Smooth muscle cell (in vitro differentiated cells): ENCODE results near the gene PPP1R3A. TPM values are rescaled to one million over a fixed set of nuclear protein-coding genes. Genes with fewer than 3 reads are reported as not detected.

Source experiments
- DNase-seq: peaks from one replicate; lab custom pipeline; 2025; ENCODE audit not compliant: unreplicated experiment; lab: John Stamatoyannopoulos, UW
- H2AFZ ChIP-seq: fragments of 200-600 bp; sonication (generic); 2 replicates; pipeline ENCODE4 v1.6.0; 2016; ENCODE audit warnings: antibody characterized with exemption, low read depth, mild to moderate bottlenecking
- H3F3A ChIP-seq: fragments of 200-600 bp; sonication (generic); 2 replicates; pipeline ENCODE4 v1.6.0; 2017; ENCODE audit warnings: antibody characterized with exemption, low read depth
- H3K27ac ChIP-seq: fragments of 200-600 bp; sonication (generic); 2 replicates; pipeline ENCODE4 v1.5.1; 2016; ENCODE audit warnings: low read depth, mild to moderate bottlenecking
- H3K27me3 ChIP-seq: fragments of 200-600 bp; sonication (generic); 2 replicates; pipeline ENCODE4 v1.6.1; 2016; ENCODE audit warnings: low read depth, mild to moderate bottlenecking
- H3K36me3 ChIP-seq: fragments of 200-600 bp; sonication (generic); 2 replicates; pipeline ENCODE4 v1.5.1; 2016; ENCODE audit warnings: low read depth
- H3K4me1 ChIP-seq: fragments of 200-600 bp; sonication (generic); 2 replicates; pipeline ENCODE4 v1.5.1; 2016; ENCODE audit warnings: low read depth
- H3K4me2 ChIP-seq: fragments of 200-600 bp; sonication (generic); 2 replicates; pipeline ENCODE4 v1.6.0; 2016; ENCODE audit warnings: mild to moderate bottlenecking
- H3K4me3 ChIP-seq: fragments of 200-600 bp; sonication (generic); 2 replicates; pipeline ENCODE4 v1.5.1; 2016; ENCODE audit warnings: mild to moderate bottlenecking
- H3K79me2 ChIP-seq: fragments of 200-600 bp; sonication (generic); 2 replicates; pipeline ENCODE4 v1.6.0; 2016; ENCODE audit warnings: low read depth, mild to moderate bottlenecking
- H3K9ac ChIP-seq: fragments of 200-600 bp; sonication (generic); 2 replicates; pipeline ENCODE4 v1.6.0; 2016; ENCODE audit warnings: low read depth
- H3K9me3 ChIP-seq: fragments of 200-600 bp; sonication (generic); replicated peaks from 2 replicates; pipeline ENCODE4 v1.5.1; 2016; ENCODE audit warnings: low read depth
- H4K20me1 ChIP-seq: fragments of 200-600 bp; sonication (generic); 2 replicates; pipeline ENCODE4 v1.6.0; 2016; ENCODE audit warnings: low read depth
- CTCF ChIP-seq: fragments of 200-600 bp; sonication (generic); IDR thresholded peaks from 2 replicates; pipeline ENCODE4 v1.5.1; 2017; ENCODE audit warnings: borderline replicate concordance, mild to moderate bottlenecking, antibody characterized with exemption; ENCODE audit not compliant: insufficient read depth, poor library complexity, severe bottlenecking
- WGBS: methylation state at CpG from one replicate; pipeline ENCODE4 v1.1.7; 2016; ENCODE audit warnings: low lambda C conversion rate; 5-methylcytosine and 5-hydroxymethylcytosine counted together
- polyA plus RNA-seq: library from polyadenylated mRNA; unstranded; fragments of >200 nt; fragmentation: Nextera tagmentation; extraction: Ambion mirVana; gene quantifications from 2 replicates; pipeline ENCODE4 v1.2.1, GENCODE V29; 2016
- total RNA-seq: library from RNA; depleted of rRNA; stranded (reverse); fragments of >200 nt; gene quantifications from 2 replicates; pipeline ENCODE4 v1.2.3, GENCODE V29; 2014

The PPP1R3A gene
- total and polyA plus RNA-seq, 2 experiments from 2014 or later: not detected

DNA sequence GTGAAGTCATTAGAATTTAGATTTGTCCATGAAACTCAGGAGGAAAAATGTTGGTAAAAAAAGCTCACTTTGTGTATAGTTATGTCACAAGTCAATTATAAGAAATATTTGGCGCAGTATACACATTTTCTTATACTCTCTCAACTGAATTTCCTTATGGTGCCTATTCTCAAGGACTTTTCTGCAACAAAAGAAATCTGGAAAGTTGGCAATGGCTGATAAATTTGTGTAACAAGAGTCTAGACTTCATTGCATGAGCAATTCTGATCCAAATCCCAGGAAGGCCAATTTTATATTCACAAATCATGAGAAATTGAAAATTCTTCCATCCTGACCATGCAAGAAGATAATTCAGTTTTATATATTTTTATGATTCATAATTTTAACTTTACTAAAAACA, 35.7 kb downstream of the PPP1R3A start:
- Histone ChIP-seq H3F3A (no peaks in the 10 kb centered on the region), H3K27me3 (no peaks in the 10 kb centered on the region), H3K79me2 (no peaks in the 10 kb centered on the region), H3K4me1 (no peaks in the 10 kb centered on the region), H3K27ac (no peak overlapping the region), H3K36me3 (no peaks in the 10 kb centered on the region), H3K4me3 (no peak overlapping the region), H3K9ac (no peak overlapping the region), H4K20me1 (no peaks in the 10 kb centered on the region), H3K4me2 (no peak overlapping the region), H2AFZ (no peak overlapping the region), H3K9me3 (no peaks in the 10 kb centered on the region)
- WGBS: 93% methylated on average over 1 of the region's 1 CpG
- TF ChIP-seq CTCF: no peak
- DNase-seq: no peak

GRCh38 chr7:113880559-113880958, 38.2 kb downstream of the PPP1R3A start:
- Histone ChIP-seq H3K4me3 (no peak overlapping the region), H3K27me3 (no peaks in the 10 kb centered on the region), H3K4me2 (no peak overlapping the region), H3F3A (no peaks in the 10 kb centered on the region), H2AFZ (no peak overlapping the region), H3K79me2 (no peaks in the 10 kb centered on the region), H3K36me3 (no peaks in the 10 kb centered on the region), H3K9me3 (no peaks in the 10 kb centered on the region), H3K27ac (no peak overlapping the region), H4K20me1 (no peaks in the 10 kb centered on the region), H3K4me1 (no peaks in the 10 kb centered on the region), H3K9ac (no peak overlapping the region)
- 69% methylated on average over 3 of the region's 3 CpGs for WGBS
- no peak for DNase-seq
- TF ChIP-seq CTCF: no peak

DNA sequence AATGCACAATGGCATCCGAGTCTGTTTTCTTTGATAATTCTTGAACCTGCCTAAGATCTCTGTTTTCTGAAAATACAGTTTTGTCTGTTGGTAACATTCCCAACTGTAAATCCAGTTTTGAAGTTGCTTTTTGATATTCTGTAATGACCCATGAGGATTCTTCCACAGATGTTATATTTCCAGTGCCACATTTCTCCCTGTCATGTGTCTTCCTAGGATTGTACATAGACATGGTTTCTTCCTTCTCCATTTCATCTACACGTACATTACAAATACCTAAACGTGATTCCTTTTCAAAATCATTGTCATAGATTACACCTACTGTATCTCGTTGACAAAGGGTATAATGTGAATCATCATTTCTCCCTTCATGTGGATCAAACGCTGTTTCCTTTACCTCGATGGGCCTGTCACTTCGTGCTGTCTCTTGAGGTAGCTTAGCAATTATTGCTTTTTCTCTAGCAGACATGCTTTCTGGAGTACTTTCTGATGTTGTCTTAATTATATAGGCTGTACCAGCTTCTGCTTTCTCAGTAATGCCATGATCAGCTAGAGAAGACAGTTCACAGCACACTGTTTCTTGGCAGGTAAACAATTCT, 40.3 kb downstream of the PPP1R3A start:
- Histone ChIP-seq H2AFZ (no peak overlapping the region), H3K9ac (no peak overlapping the region), H3F3A (no peaks in the 10 kb centered on the region), H3K4me2 (no peak overlapping the region), H3K36me3 (no peaks in the 10 kb centered on the region), H3K9me3 (no peaks in the 10 kb centered on the region), H4K20me1 (no peaks in the 10 kb centered on the region), H3K4me1 (no peaks in the 10 kb centered on the region), H3K4me3 (no peak overlapping the region), H3K27ac (no peak overlapping the region), H3K27me3 (no peaks in the 10 kb centered on the region), H3K79me2 (no peaks in the 10 kb centered on the region)
- no peak for DNase-seq
- 84% methylated on average over 7 of the region's 7 CpGs for WGBS
- no peak for TF ChIP-seq CTCF

DNA sequence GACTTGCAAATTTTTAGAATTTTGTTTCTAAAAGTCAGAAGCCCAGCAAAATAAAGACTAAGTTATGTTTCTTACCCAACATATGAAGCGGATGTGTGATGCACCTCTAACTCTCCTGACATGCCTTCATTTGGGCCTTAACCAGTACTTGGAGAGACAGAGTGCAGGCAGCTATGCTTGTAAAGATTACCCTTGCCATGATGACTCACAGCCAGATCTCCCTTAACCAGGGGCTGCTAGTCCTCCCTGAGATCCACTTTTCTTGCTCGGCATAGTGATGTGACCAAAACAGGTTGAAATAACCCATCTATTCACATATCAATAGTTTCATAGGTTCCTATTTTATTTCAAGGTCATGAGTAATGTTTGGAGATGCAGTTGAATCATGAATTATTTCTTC, 43.6 kb downstream of the PPP1R3A start:
- TF ChIP-seq CTCF: no peak

More for the DNA sequence above, 43.6 kb downstream of the PPP1R3A start:
- 44% methylated on average over 2 of the region's 2 CpGs for WGBS
- Histone ChIP-seq H3K27ac (no peak overlapping the region), H3K4me2 (no peak overlapping the region), H3K36me3 (no peaks in the 10 kb centered on the region), H3K4me3 (no peak overlapping the region), H3F3A (no peaks in the 10 kb centered on the region), H3K4me1 (no peaks in the 10 kb centered on the region), H3K27me3 (no peaks in the 10 kb centered on the region), H3K79me2 (no peaks in the 10 kb centered on the region), H3K9me3 (no peaks in the 10 kb centered on the region), H4K20me1 (no peaks in the 10 kb centered on the region), H2AFZ (no peak overlapping the region), H3K9ac (no peak overlapping the region)
- DNase-seq: no peak
